Body of pancreas (tissue), 4 donors: ENCODE data around the gene ACSS2. TPM values are rescaled to one million over a fixed set of nuclear protein-coding genes. Genes with fewer than 3 reads are reported as not detected.

Experiments used
- ATAC-seq: fragments of 150-250 bp; one replicate; pipeline ENCODE4 v1.9.1; 2016
- DNase-seq, 4 donors: peaks; one replicate each; pipeline ENCODE4 v3.0.0-alpha.2; 2019
- H3K27ac ChIP-seq, 4 donors: fragments of 200-600 bp; sonication (generic); 1 replicate in 3 of 4; 2 replicates in 1 of 4; pipeline versions ENCODE4 v1.5.1 to v1.6.1; 2016 to 2019; ENCODE audit warnings: mild to moderate bottlenecking in 1 of 4, mixed read lengths in 1 of 4, moderate library complexity in 1 of 4
- H3K27me3 ChIP-seq, 2 donors: fragments of 200-600 bp; sonication (generic); one replicate each; pipeline ENCODE4 v1.6.0; 2016; ENCODE audit warnings: mild to moderate bottlenecking in 1 of 2
- H3K36me3 ChIP-seq, 2 donors: fragments of 200-600 bp; sonication (generic); replicated peaks in 1 of 2; 2 replicates each; pipeline ENCODE4 v1.5.1; 2016; ENCODE audit warnings: low read depth in 2 of 2; ENCODE audit not compliant: insufficient read depth in 1 of 2
- H3K4me1 ChIP-seq: fragments of 200-600 bp; sonication (generic); one replicate; pipeline ENCODE4 v1.6.0; 2016
- H3K4me3 ChIP-seq, 2 donors: fragments of 200-600 bp; sonication (generic); 1 replicate in 1 of 2; 2 replicates in 1 of 2; pipeline ENCODE4 v1.5.1; 2016 to 2019
- H3K9me3 ChIP-seq, 3 donors: fragments of 200-600 bp; sonication (generic); 1 replicate in 2 of 3; 2 replicates in 1 of 3; pipeline ENCODE4 v1.5.1; 2016
- CTCF ChIP-seq, 7 experiments: fragments of 450-650 bp in 4 of 7; fragments of 200-600 bp in 3 of 7; sonication (generic) in 3 of 7; IDR thresholded peaks; one replicate each; pipeline ENCODE4 v1.5.1; 2016 to 2019; ENCODE audit warnings: antibody characterized with exemption in 7 of 7
- POLR2A ChIP-seq, 3 donors: fragments of 450-650 bp; IDR thresholded peaks; one replicate each; pipeline ENCODE4 v1.6.1; 2016; ENCODE audit warnings: antibody characterized with exemption in 3 of 3, mild to moderate bottlenecking in 2 of 3
- WGBS, 2 donors: methylation state at CpG; one replicate each; pipeline ENCODE4 v1.1.5; 2017; 5-methylcytosine and 5-hydroxymethylcytosine counted together
- intact Hi-C: fragments of 100-400 bp; cut with DNase I; formaldehyde crosslinking; loops from one replicate; pipeline ENCODE4 v1.15.1; 2023
- total RNA-seq, 2 donors: library from RNA; depleted of rRNA; stranded (reverse); fragments of >200 nt; gene quantifications; one replicate each; pipeline ENCODE4 v1.1.0, GENCODE V29; 2016

The ACSS2 gene
- total RNA-seq, 2 donors from 2014 or later, result 33.9 to 78.1 TPM

DNA sequence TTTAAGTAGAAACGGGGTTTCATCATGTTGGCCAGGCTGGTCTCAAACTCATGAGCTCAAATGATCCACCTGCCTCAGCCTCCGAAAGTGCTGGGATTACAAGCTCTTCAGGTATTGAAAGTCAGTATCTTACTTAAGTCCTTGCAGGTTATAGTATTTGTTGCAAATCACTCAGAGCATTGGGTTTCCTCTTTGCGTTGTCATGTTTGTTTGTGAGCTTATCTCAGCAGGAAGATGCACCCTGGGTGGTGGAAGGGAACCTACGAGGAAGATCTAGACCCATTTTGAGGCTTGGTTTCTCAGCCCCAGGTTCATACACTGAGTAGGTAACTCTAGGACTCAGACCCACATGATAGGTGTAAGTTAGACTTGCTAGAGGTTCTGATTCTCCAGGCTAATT, 97.8 kb downstream of the ACSS2 start:
- Histone ChIP-seq H3K9me3 (no peaks in the 10 kb centered on the region), H3K36me3 (no peaks in the 10 kb centered on the region), H3K27ac (no peak overlapping the region), H3K4me3 (no peak overlapping the region), H3K27me3 (no peaks in the 10 kb centered on the region), H3K4me1 (no peaks in the 10 kb centered on the region)
- TF ChIP-seq POLR2A (IDR thresholded peaks at IDR 0.05) (no peak), CTCF (IDR thresholded peaks at IDR 0.05) (no peak)
- ATAC-seq, result no peak
- WGBS, 2 donors, result 73 to 77% methylated on average over 4 of the region's 4 CpGs
- no peak for DNase-seq
- intact Hi-C loops, result no loop called here

DNA sequence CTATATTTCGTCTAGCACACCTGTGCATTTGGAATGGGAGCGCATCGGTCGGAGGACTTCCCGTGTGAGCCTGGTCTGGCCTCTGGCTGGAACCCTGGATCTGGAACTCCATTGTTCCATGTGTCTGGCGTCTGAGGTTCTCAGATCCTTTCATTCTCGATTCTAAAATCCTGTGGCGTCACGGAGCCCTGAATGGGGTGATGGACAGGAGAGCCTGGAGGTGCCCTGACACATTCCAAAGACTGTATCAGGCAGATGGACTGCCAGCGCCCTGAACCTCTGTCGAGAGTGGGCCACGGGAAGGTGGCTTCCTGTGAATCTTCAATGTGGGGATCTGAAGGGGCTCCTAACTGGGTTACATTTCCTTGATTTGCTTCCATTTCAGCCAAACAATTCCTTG, 99.9 kb downstream of the ACSS2 start:
- H3K9me3 ChIP-seq, result no peaks in the 10 kb centered on the region
- no peak for TF ChIP-seq POLR2A (IDR thresholded peaks at IDR 0.05)
- no peak for TF ChIP-seq CTCF (IDR thresholded peaks at IDR 0.05)
- DNase-seq, result no peak
- no peak overlapping the region for H3K27ac ChIP-seq
- no peak for ATAC-seq
- H3K27me3 ChIP-seq, result no peaks in the 10 kb centered on the region
- H3K36me3 ChIP-seq, result no peaks in the 10 kb centered on the region
- H3K4me3 ChIP-seq, result no peak overlapping the region
- intact Hi-C loops, result no loop called here
- WGBS, 2 donors, result 67 to 74% methylated on average over 12 of the region's 12 CpGs
- H3K4me1 ChIP-seq, result no peaks in the 10 kb centered on the region

Other genes with a start within 250 kb of the ACSS2 start
- gene PIGU, start 199.5 kb upstream of the ACSS2 start, total RNA-seq, result 10 to 100 TPM in 1 of 2 donors, 1 to 10 TPM in 1; 4.4 to 14.8 TPM
- 10 to 100 TPM in 1 of 2 donors, 1 to 10 TPM in 1; 3.4 to 12.2 TPM for gene TP53INP2, start 172.3 kb upstream of the ACSS2 start, total RNA-seq
- gene NCOA6, start 51.0 kb upstream of the ACSS2 start, total RNA-seq, result 10 to 100 TPM; 13.5 to 54.1 TPM
- 10 to 100 TPM; 19.2 to 22.7 TPM for gene GGT7, start 3.8 kb upstream of the ACSS2 start, total RNA-seq
- 10 to 100 TPM; 24.6 to 33.0 TPM for gene GSS, start 79.2 kb downstream of the ACSS2 start, total RNA-seq
- gene MYH7B, start 79.3 kb downstream of the ACSS2 start, total RNA-seq, result 1 to 10 TPM in 1 of 2 donors, under 1 TPM in 1; 0.52 to 1.3 TPM
- 10 to 100 TPM; 44.1 to 57.4 TPM for gene TRPC4AP, start 216.2 kb downstream of the ACSS2 start, total RNA-seq